Keratinocyte (primary cell): Measurements from ENCODE around the gene ALDOB. TPM values are rescaled to one million over a fixed set of nuclear protein-coding genes. Genes with fewer than 3 reads are reported as not detected.

Experiments used
- DNase-seq: peaks from one replicate; pipeline ENCODE4 v3.0.0-alpha.2; 2011; ENCODE audit warnings: low read depth, missing footprints, low spot score
- FAIRE-seq: peaks from 2 replicates; lab custom pipeline; 2011; peaks lifted over from hg19 to GRCh38; lab: Jason Lieb, UNC
- H2AFZ ChIP-seq: 2 replicates; pipeline ENCODE4 v1.6.0; 2012; ENCODE audit warnings: low read length, control low read depth, inconsistent platforms; ENCODE audit not compliant: control insufficient read depth
- H3K27ac ChIP-seq: 2 replicates; pipeline ENCODE4 v1.5.1; 2011; ENCODE audit warnings: low read length; ENCODE audit not compliant: control insufficient read depth, insufficient read depth
- H3K27me3 ChIP-seq: 3 replicates; pipeline ENCODE4 v1.6.0; 2011; ENCODE audit warnings: low read length; ENCODE audit not compliant: control insufficient read depth, insufficient read depth; ENCODE audit errors: extremely low read depth
- H3K36me3 ChIP-seq, 2 experiments: 2 replicates in 1 of 2; 3 replicates in 1 of 2; pipeline ENCODE4 v1.5.1; 2011; ENCODE audit warnings: low read length in 2 of 2, mild to moderate bottlenecking in 1 of 2; ENCODE audit not compliant: control insufficient read depth in 2 of 2, insufficient read depth in 2 of 2; ENCODE audit errors: extremely low read depth in 1 of 2
- H3K4me1 ChIP-seq: 3 replicates; pipeline ENCODE4 v1.5.1; 2011; ENCODE audit warnings: low read length; ENCODE audit not compliant: control insufficient read depth, insufficient read depth; ENCODE audit errors: extremely low read depth
- H3K4me2 ChIP-seq: 3 replicates; pipeline ENCODE4 v1.6.0; 2011; ENCODE audit warnings: low read depth, low read length; ENCODE audit not compliant: control insufficient read depth, insufficient read depth; ENCODE audit errors: extremely low read depth
- H3K4me3 ChIP-seq, 3 experiments: fragments of 200-600 bp in 1 of 3; sonication (generic) in 1 of 3; 2 replicates in 2 of 3; 3 replicates in 1 of 3; pipeline ENCODE4 v1.5.1; 2011 to 2016; ENCODE audit warnings: low read length in 3 of 3, mild to moderate bottlenecking in 3 of 3, control low read depth in 2 of 3, inconsistent platforms in 1 of 3, low read depth in 1 of 3, mixed read lengths in 1 of 3, mixed run types in 1 of 3, moderate library complexity in 1 of 3; ENCODE audit not compliant: control insufficient read depth in 2 of 3, insufficient read depth in 2 of 3; ENCODE audit errors: extremely low read depth in 1 of 3
- H3K79me2 ChIP-seq: 2 replicates; pipeline ENCODE4 v1.6.0; 2012; ENCODE audit warnings: low read length; ENCODE audit not compliant: control insufficient read depth, insufficient read depth
- H3K9ac ChIP-seq: 3 replicates; pipeline ENCODE4 v1.6.0; 2011; ENCODE audit warnings: low read length; ENCODE audit not compliant: control insufficient read depth, insufficient read depth; ENCODE audit errors: extremely low read depth
- H3K9me1 ChIP-seq: 3 replicates; pipeline ENCODE4 v1.6.0; 2011; ENCODE audit warnings: low read length; ENCODE audit not compliant: control insufficient read depth, insufficient read depth; ENCODE audit errors: extremely low read depth
- H3K9me3 ChIP-seq: 2 replicates; pipeline ENCODE4 v1.5.1; 2012; ENCODE audit warnings: low read depth, low read length; ENCODE audit not compliant: control insufficient read depth
- H4K20me1 ChIP-seq: 3 replicates; pipeline ENCODE4 v1.6.0; 2011; ENCODE audit warnings: low read length; ENCODE audit not compliant: control insufficient read depth, insufficient read depth; ENCODE audit errors: extremely low read depth
- EZH2 ChIP-seq: IDR thresholded peaks from one replicate; pipeline ENCODE4 v1.6.1; 2012; ENCODE audit warnings: inconsistent platforms, mild to moderate bottlenecking, low read length, moderate library complexity
- dilution Hi-C: fragments of 300-500 bp; cut with MboI; formaldehyde crosslinking; loops from one replicate; pipeline ENCODE4 v1.7.0; 2020; ENCODE audit warnings: low sequenced_read_pairs; ENCODE audit not compliant: extremely low pct_ligation_motif_present
- polyA plus RNA-seq, 5 experiments: library from polyadenylated mRNA; depleted of rRNA in 3 of 5; stranded (reverse) in 3 of 5; stranded (forward) in 1 of 5; unstranded in 1 of 5; fragments of >200 nt; gene quantifications; 1 replicate in 1 of 5; 2 replicates in 3 of 5; 3 replicates in 1 of 5; pipeline versions ENCODE4 v1.2.1 to v1.2.3, GENCODE V29; 2011 to 2012; ENCODE audit warnings: missing spikeins in 2 of 5, low read depth in 1 of 5, low replicate concordance in 1 of 5
- TF ChIP-seq, protein P1 (sequence below), 3 experiments: IDR thresholded peaks in 1 of 3; conservative IDR thresholded peaks in 1 of 3; optimal IDR thresholded peaks in 1 of 3; 2 replicates in 2 of 3; 3 replicates in 1 of 3; pipeline versions ENCODE3 to v1.5.1; 2011; ENCODE audit warnings: low read length in 3 of 3, mild to moderate bottlenecking in 3 of 3, moderate library complexity in 2 of 3, control low read depth in 1 of 3, inconsistent platforms in 1 of 3; ENCODE audit not compliant: insufficient read depth in 2 of 3; ENCODE audit errors: extremely low read depth in 1 of 3

ALDOB gene
- polyA plus RNA-seq, 1 donor (not counting 4 experiments of a cell fraction or from before 2014, with no cell fraction given): not detected

DNA sequence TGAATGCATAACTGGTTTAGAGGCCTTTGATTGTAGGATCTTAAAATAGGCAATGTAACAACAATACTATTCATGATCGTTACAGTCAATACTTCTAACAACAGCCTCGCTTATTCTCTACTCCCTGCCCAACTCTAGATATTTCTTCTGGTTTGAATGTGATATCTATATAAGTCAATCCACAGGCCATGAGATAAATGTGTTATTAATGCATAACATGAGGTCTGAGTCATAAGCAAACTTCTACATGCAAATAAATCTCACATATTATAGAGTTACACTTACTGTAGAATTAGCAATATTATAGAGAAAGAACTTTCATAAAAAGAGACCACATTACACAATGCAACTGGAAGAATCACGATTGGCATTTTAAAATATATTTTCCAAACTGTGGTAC, 2.9 kb upstream of the ALDOB start:
- Histone ChIP-seq H3K4me2 (no peak overlapping the region), H3K27me3 (no peaks in the 10 kb centered on the region), H3K27ac (no peak overlapping the region), H3K79me2 (no peaks in the 10 kb centered on the region), H2AFZ (no peak overlapping the region), H3K9me3 (no peaks in the 10 kb centered on the region), H3K36me3 (no peaks in the 10 kb centered on the region), H3K4me3 (no peak overlapping the region), H3K9me1 (no peaks in the 10 kb centered on the region), H4K20me1 (no peaks in the 10 kb centered on the region), H3K4me1 (no peaks in the 10 kb centered on the region), H3K9ac (no peak overlapping the region)
- dilution Hi-C loops: no loop called here
- DNase-seq (no peak), FAIRE-seq (no peak)
- TF ChIP-seq, protein P1, sequence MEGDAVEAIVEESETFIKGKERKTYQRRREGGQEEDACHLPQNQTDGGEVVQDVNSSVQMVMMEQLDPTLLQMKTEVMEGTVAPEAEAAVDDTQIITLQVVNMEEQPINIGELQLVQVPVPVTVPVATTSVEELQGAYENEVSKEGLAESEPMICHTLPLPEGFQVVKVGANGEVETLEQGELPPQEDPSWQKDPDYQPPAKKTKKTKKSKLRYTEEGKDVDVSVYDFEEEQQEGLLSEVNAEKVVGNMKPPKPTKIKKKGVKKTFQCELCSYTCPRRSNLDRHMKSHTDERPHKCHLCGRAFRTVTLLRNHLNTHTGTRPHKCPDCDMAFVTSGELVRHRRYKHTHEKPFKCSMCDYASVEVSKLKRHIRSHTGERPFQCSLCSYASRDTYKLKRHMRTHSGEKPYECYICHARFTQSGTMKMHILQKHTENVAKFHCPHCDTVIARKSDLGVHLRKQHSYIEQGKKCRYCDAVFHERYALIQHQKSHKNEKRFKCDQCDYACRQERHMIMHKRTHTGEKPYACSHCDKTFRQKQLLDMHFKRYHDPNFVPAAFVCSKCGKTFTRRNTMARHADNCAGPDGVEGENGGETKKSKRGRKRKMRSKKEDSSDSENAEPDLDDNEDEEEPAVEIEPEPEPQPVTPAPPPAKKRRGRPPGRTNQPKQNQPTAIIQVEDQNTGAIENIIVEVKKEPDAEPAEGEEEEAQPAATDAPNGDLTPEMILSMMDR (optimal IDR thresholded peaks at IDR 0.05 in 1 of 3, IDR thresholded peaks at IDR 0.05 in 1 of 3, conservative IDR thresholded peaks at IDR 0.05 in 1 of 3; ENCODE audit: extremely low read depth in 1 of 3, insufficient read depth in 2 of 3, low read length in 3 of 3): no peak
- TF ChIP-seq EZH2: no peak

GRCh38 chr9:101437806-101438232, 2.2 kb upstream of the ALDOB start:
- H3K36me3 ChIP-seq: no peaks in the 10 kb centered on the region
- H3K9me1 ChIP-seq: no peaks in the 10 kb centered on the region
- no peak overlapping the region for H3K4me3 ChIP-seq
- H3K79me2 ChIP-seq: no peaks in the 10 kb centered on the region
- H3K9me3 ChIP-seq: no peaks in the 10 kb centered on the region
- no peak for FAIRE-seq
- no peaks in the 10 kb centered on the region for H3K27me3 ChIP-seq
- no peak overlapping the region for H2AFZ ChIP-seq
- DNase-seq: no peak
- dilution Hi-C loops: no loop called here
- H3K4me1 ChIP-seq: no peaks in the 10 kb centered on the region
- no peaks in the 10 kb centered on the region for H4K20me1 ChIP-seq
- TF ChIP-seq EZH2: no peak
- TF ChIP-seq, protein P1 (optimal IDR thresholded peaks at IDR 0.05 in 1 of 3, IDR thresholded peaks at IDR 0.05 in 1 of 3, conservative IDR thresholded peaks at IDR 0.05 in 1 of 3; ENCODE audit: extremely low read depth in 1 of 3, insufficient read depth in 2 of 3, low read length in 3 of 3): no peak
- no peak overlapping the region for H3K9ac ChIP-seq
- no peak overlapping the region for H3K27ac ChIP-seq
- no peak overlapping the region for H3K4me2 ChIP-seq
